ENCODE data around the gene GLRX.
"Not testable (repeated sequence)": the region's sequence is repeated elsewhere in the genome, so short reads cannot be mapped to it uniquely, and the experiment has no call there.

The GLRX gene, protein sequence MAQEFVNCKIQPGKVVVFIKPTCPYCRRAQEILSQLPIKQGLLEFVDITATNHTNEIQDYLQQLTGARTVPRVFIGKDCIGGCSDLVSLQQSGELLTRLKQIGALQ

DNA sequence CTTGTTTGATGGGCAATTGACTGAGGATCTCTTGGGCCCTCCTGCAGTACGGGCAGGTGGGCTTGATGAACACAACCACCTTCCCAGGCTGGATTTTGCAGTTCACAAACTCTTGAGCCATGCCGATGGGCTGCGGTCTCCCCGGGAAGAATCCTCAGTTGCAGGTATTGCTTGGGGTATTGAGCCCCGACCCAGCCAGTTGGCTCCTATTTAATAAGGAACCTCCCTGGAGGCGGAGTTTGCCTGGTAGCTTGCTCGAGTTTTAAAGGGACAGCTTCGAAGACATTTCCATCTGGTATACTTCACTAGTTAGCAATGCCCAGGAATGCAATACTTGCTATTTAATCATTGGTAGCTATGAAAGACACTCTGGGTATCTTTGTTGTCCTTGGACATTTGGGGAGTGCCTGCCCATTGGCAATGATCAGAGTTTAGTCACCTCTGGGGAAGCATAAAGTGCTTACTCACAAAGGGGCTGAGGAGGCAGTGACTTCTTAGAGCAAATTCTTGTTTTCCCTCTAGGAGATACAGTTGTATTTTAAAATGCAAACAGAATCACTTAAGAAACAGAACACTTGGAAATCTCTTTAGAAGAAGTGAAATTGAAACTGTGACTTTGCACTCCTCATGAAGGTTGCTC lies at the start of gene GLRX:
Gene GLRX (minus strand): TSS at position 185 of the 640 bp plus-strand sequence. CDS start 64 bp downstream, at position 121.
- peak; percentile 89 for DNase-seq (ENCODE audit: low spot score)

DNA sequence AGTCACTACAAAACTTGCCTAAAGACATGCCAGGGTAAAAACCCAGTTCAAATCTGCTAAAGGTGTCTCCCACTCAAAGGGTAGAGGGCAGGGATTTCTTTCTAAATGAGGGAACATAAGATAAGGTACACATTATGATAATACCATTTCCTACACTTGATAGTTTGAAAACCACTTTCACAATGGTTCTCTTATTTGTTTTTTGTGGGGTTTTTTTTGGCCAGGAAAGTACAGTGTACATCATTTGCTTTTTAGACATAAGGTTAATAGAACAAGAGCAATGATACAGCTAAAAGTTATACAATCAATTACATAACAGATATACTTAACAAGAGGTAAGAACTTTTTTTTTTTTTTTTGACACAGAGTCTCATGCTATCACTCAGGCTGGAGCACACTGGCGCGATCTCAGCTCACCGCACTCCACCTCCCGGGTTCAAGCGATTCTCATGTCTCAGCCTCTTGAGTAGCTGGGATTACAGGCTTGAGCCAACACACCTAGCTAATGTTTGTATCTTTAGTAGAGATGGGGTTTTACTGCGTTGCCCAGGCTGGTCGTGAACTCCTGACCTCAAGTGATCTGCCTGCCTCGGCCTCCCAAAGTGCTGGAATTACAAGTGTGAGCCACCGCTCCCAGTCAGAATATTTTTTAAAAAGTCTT lies 48.8 kb upstream of the GLRX start:
- DNase-seq (ENCODE audit: low spot score) = no peak

DNA sequence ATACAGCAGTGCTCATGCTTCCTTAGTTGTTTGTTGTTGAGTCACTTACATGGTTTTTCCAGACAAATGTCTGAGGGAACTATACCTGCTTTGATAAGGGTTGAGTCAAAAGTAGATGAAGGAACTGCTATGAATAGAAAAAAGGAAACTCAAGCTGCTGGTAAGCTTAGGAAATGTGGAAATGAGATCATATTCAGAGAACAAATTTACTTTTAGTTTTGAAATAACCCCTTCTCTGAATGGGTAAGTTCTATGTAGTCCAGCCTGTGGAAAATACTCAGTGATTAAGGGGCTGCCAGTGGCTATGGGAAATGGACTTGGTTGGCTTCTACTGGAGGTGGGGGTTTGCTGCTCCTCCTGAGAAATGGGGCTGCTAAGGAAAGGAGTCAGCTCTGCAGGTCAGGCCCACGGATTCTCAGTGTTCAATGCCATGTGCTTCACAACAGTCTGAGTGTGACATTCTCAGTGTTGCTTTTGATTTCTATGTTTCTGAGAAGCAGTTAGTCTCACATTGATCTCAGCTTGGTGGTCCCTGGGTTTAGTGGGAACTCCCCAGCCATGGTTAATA lies 47.7 kb upstream of the GLRX start:
- no peak for DNase-seq (ENCODE audit: low spot score)

DNA sequence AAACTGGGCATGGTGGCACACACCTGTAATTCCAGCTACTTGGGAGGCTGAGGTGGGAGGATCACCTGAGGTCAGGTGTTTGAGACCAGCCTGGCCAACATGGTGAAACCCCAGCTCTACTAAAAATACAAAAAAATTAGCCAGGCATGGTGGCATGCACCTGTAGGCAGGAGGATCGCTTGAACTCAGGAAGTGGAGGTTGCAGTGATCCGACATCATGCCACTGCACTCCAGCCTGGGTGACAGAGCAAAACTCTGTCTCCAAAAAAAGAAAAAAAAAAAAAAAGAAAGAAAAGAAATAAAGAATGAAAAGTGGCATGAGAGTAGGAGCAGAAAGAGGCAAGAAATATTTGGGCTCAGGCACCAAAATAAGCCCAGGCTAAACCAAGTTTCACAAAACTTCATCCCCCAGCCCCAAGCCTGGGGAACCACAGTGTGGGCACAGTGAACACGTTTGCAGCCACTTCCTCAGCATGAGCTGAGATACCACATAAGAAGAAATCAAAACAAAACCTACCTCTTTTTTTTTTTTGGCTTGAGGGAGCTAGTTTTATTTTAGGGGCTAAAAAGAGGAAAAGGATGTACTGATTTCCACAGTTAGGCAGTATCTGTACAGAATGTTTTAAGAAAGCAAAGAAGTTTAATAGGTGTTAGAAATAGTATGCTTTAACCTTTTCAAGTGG lies 46.8 kb upstream of the GLRX start:
- not testable (repeated sequence) for DNase-seq (ENCODE audit: low spot score)

DNA sequence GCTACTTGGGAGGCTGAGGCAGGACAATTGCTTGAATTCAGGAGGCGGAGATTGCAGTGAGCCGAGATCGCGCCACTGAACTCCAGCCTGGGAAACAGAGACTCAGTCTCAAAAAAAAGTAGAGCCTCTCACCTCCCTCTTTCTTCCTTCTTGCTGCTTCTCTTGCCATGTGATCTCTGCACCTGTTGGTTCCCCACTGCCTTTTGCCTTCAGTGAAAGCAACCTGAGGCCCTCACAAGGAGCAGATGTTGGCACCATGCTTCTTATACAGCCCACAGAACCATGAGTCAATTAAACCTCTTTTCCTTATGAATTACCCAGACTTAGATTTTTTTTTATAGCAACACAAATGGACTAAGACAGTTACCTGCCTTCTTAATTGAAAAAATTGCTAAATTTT lies 45.6 kb upstream of the GLRX start:
- no peak for DNase-seq (ENCODE audit: low spot score)

DNA sequence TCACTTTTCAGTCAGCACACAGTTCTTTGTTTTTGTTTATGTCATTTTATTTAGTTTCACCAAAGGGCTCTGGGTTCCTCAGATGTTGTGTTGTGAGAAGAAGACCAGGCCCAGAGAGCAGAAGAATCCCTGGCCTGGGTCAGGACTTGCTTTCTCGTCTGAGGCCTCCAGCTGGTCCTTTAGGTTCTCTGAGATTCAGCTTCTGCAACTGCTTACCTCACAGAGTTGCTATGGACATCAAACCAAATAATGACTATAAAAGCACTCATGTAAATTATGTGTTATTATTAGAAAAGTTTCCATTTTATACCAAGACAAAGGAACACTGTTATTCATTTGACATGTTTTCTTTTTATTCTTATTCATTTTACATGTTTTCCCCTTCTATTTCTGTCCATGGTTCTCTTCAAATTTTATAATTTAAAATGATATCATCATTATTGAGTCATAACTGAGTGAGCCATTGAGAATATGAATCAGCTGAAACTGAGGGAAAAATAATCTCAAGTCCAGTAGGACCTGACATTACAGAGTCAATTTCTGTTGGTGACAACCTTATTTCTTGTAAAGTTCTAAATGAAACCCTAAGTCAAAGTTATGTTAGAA lies 44.0 kb upstream of the GLRX start:
- no peak for DNase-seq (ENCODE audit: low spot score)

DNA sequence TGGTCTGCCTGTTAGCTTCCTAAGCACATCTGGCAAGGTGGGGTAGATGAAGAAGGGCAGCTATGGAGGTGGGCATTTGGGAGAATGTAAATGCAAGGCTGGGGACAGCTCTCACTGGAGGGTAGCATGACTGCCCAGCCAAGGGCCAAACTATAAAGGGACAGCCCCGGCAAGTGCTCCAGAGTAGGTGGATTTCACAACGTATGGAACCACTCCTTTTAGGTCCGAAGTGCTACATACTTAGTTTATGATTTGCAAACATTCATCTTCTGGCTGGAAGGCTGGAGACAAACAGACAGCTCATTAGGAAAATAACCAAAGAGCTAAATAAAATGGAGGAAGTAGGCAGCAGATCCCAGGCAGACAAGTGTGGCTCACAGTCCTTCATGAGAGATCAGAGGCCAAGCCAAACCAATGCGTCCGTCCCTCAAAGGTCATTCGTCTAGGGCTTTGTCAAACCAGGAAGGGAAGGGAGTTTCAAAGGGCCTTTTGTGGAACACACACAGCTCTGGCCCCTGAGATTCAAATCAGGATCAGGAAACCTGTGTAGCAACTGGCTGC lies 42.5 kb upstream of the GLRX start:
- no peak for DNase-seq (ENCODE audit: low spot score)

DNA sequence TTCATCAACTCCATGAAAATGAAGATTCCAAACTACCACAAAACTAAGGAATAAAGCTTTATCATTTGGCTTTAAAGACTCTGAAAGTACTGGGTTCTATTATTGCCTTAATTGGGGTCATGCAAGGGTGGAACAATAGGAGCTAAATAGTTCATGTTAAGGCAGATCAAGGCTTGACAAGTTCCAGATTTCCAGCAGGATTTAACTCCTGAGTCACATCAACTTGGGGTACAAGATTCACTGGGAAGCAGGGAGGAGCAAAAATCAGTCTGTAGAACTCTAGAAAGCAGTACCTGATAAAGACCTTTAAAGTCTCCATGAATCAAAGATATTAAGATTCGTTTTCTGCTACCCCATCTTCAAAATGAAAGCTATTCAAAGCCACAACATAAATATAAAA lies 41.9 kb upstream of the GLRX start:
- DNase-seq (ENCODE audit: low spot score) = no peak

DNA sequence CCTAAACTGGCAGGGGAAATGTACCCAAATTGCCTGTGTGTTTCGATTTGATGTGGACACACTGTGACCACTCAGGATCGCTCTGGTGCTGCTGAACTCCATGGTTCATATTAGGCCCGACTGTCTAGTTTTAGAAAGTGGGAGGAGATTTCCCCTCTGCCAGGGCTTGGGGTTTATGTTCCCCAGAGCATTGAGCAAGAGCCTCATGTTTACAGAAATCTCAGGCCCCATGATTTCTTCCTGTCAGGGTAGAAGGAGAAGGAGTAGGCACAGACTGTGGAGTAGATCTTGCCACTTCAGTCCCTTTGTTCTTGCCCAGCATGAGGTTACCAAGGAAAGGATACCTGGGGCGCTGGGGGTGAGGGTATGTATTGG lies 40.8 kb upstream of the GLRX start:
- no peak for DNase-seq (ENCODE audit: low spot score)

DNA sequence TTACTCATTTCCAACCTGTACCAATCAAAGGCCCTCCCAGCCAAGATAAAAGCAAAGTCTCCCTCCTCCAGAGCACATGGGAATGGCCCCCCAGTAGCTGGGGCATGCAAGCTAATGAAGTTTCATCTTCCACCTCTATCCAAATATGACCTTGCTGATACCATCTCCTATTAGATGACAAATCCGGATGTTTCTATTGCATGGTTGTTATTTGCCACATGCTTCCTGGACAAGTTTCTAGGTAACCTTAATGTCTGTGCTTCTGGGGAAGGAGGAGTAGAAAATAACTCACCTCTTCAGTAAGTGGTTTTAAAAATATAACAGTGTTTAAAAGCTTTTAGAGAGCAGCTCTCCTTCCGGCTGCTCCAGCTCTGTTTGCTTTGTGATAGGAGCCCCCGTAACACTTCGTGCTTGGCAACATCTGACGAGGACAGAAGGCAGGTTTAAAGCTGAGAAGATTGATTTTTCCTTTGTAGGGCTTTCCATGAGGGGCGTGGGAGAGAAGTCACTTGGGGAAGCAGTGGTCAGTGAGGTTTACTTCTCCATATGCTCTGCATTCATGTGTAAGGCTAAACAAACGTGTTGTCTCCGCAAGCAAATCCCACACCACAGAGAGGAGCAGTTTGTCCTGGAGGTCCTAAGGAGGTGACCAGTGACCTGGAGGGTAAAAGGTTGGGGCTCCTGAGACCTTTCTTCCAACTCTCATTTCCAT lies 40.3 kb upstream of the GLRX start:
- no peak for DNase-seq (ENCODE audit: low spot score)

DNA sequence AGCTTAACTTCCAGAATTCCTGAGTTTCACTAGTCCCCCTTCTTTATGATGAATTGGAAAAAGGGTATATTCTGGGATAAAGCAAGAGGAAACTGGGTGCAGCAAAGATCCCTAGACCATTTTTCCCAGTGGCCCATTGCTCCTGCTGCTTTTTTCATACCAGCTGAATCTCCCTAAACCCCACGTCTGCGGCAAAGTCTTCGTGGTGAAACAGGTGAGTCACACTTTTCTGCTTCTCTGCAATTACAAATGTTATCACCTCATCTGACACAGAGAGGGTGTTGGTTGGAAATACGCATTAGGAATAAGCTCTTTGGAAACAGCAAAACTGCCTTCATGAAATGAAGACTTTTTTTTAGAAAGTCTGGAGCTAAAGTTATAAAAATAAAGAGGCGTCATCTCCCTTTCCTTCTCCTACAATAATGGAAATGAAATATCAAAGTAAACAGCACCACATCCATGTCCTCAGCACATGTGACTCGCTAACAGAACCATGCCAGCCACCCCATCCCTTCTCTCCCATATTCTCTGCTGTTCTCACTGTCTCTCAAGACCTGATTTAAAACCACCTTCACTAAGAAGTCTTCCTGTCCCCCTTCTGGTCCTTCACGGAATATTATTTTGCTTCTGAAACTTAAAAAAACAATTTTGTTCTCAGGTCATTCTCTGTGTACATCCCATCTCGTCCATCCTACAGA lies 39.5 kb upstream of the GLRX start:
- DNase-seq (ENCODE audit: low spot score) = peak; percentile 84

DNA sequence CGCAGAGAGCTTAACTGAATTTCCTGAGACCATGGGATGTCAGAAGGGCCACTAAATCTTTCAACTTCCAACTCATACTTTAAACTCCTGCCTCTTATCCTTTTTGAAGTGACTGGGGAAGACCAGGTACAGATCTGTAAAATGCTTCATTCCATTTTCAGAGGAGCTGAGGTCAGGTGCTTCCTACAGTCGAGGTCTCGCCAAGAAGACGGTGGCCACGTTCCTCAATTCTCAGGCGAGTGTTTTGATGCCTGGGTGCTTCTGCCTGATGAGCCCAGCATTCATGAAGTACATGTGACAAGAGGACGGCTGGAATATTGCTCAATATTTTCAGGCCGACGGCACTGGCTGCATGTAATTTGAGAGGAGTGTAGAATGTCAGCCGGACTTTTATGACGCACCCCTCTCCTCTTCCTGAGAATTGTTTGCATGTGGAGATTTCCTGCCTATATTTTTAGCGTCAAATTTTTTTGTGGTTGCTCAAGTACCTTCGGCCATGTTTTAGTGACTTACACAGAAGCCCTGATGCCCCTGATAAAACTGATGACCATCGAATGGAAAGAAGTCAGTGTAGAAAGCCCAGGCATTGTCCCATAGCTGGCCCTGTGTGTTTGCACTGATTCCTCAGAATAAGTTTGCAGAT lies 38.8 kb upstream of the GLRX start:
- DNase-seq (ENCODE audit: low spot score) = peak; percentile 90

DNA sequence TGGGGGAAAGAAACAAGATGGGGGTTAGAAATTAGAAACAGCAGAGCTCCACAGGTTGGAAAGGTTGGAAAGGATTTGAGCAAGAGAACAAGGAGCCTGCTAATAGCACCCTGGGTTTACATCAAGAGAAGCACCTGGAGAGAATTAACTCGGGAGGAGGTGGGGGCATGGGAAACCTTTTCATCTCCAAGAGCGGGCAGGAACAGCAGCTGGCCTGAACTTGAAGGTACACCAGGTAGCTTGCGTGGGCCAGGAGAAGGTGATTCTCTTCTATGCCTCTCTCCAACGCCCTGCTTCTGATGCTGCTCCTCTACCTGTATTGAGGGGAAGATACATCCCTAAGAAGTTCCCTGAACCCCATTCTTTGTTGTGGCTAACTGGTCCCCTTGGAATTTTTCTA lies 37.1 kb upstream of the GLRX start:
- DNase-seq (ENCODE audit: low spot score) = no peak

DNA sequence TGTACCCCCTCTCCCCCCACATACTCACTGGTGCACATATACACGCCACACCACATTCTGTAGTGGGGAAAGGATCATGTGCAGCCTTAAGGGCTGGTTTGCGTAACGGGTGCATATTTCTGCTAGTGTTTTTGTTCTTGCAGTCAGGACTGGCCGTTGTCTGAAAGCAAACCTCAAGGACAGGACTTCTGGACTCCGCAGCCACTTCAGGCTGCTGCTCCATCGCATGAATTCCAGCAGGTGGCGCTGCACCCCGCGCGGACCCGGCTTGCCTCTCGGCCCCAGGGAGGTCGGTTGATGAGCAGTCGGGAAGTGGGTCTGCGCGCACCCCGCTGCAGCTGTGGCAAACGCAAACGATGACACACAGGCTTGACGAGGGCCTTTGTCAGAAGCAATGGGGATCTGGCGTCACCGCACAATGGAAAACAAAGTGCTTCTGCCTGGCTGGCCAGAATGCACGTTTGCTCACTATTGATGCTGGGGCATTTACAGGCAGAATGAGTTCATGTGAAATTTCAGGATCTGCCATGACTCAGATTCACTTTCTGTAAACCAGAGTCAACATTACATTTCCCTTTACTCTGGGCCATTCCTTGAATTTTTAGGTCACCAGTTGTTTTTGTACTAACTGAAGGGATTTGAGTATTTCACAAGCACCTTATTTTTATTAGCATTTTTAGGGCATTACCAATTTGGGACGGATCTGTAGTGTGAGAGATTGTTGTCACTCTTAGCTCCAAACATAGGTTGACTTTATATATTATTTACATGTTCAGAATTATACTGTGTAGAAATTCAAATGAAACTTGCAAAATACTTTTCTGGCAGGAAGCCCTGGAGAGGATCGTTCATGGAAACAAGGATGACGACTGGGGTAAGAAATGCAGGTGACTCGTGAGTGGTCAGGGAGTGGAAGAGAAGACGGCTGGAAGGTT lies 36.4 kb upstream of the GLRX start:
- peak; percentile 91 for DNase-seq (ENCODE audit: low spot score)

DNA sequence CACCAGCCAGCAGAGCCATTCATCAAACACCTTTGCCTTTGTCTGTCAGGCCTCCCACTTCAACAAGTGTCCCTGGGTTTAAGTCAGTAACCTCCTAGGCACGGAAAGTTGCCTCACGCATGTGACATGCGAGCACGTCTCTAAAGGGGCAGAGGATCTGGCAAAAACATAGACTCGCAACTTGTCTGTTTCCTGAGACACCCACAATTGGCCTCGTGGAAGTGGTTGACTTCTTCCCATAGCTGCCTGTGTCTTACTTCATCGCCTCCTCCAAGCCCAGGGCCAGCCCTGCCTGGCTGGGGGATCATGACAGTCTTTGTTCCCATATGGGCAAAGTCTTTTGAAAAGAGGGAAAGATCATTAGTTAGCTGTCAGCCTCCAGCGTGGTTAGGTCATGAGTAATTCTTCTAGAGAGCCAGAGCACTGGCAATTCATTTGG lies 35.5 kb upstream of the GLRX start:
- no peak for DNase-seq (ENCODE audit: low spot score)

DNA sequence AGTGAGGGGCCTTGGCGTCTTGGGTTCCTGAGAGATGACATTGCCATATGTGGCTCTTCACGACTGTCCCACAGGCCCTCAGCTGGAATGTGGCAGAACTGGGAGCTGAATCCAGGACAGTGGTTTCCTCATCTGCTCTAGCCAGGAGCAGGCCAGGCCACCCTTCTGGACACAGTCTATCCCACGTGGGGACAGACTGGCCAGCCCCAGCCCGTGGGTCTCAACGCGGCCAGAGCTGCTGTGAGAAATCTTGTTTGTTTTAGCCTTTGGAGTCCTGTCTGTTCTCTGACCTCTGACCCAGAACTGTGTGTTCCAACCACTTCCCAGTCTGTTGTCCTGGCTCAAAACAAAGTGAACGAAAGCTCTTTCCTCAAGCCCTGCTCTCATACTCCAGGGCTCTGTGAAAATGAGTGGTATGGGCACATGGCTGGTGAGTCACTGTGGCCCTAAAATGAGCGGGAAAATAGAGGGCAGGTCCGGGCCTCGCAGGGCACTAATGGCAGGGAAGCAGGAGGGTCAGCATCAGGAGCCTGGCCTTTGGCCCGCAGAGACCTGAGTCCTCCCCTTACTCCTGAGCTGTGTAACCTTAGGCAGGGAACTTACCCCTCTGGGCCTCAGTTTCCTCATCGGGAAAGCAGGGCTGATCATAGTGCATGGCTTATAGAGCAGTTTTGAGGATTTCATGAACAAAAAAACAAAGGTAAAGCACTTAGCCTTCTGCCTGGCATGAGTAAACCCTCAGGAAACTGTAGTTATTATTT lies 34.8 kb upstream of the GLRX start:
- DNase-seq (ENCODE audit: low spot score) = no peak

DNA sequence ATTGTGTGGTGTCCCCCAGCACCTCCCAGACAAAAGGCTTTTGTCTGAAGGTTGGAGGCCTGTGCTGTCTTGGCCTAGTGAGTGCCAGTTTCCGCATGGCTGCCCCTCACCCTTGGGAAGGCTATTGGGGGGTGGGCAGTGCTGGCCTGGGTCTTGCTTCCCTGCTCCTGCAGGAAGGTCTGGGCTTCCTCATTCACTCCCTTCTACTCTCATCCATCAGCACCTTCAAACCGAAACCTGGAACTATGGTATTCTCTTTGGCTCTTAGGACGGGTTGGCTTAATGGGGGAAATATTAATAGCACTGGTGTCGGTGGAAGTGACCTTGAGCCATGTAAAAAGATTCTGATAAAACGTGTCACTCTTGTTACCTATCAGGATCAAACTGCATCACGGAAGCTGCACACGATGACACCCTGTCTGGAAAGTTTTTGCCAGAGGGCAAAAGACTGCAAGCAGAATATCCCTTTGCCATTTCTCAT lies 34.0 kb upstream of the GLRX start:
- DNase-seq (ENCODE audit: low spot score) = no peak

DNA sequence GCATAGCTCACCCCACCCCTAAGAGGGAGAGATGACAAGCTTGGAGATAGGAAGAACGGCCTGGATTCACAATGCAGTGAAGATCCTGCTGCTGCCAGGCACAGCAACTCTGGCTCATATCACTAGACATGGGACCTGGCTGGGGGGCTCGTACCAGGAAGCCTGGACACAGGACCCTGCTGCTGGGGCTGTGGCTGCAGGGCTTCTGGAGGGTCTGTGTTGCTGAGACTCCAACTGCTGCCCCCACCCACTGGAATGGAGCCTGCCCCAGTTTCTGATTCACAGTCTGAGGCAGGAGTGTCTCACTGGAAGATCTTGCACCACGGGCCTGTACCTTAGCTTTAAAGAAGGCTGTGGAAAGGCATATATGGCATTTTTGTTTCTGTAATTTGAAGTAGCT lies 31.0 kb upstream of the GLRX start:
- no peak for DNase-seq (ENCODE audit: low spot score)

Measured in SW480 (cell line).